Mammary epithelial cell (primary cell): ENCODE results near the gene NEDD8.

Experiments used
- CTCF ChIP-seq, 2 donors: IDR thresholded peaks in 1 of 2; conservative IDR thresholded peaks in 1 of 2; 2 replicates each; pipeline ENCODE4 v1.5.1; 2011 to 2012; ENCODE audit warnings: inconsistent platforms in 2 of 2, low read length in 2 of 2, mild to moderate bottlenecking in 2 of 2, control low read depth in 1 of 2, low read depth in 1 of 2; ENCODE audit not compliant: insufficient read depth in 1 of 2; ENCODE audit errors: extremely low read depth in 1 of 2
- EZH2 ChIP-seq: IDR thresholded peaks from 2 replicates; pipeline ENCODE4 v1.6.1; 2012; ENCODE audit warnings: low read length, inconsistent platforms, borderline replicate concordance

- TF ChIP-seq CTCF (conservative IDR thresholded peaks at IDR 0.05 in 1 of 2, IDR thresholded peaks at IDR 0.05 in 1 of 2; ENCODE audit: extremely low read depth in 1 of 2, insufficient read depth in 1 of 2, low read depth in 1 of 2, low read length in 2 of 2): no peak
- no peak for TF ChIP-seq EZH2
These were observed 24.8 kb upstream of the NEDD8 start for GRCh38 chr14:24256960-24257359.
